AG04450 (cell line): ENCODE measurements around the gene MACO1. TPM values are rescaled to one million over a fixed set of nuclear protein-coding genes. Genes with fewer than 3 reads are reported as not detected.

Source experiments
- CTCF ChIA-PET: fragments of 300-600, 350-600 bp; formaldehyde crosslinking; extraction: SDS; loops from one replicate; lab custom pipeline; 2022; ENCODE audit warnings: antibody characterized with exemption, inconsistent platforms; lab: Charles Lee
- POLR2A ChIA-PET: fragments of 350-600 bp; formaldehyde crosslinking; extraction: SDS; loops from one replicate; lab custom pipeline; 2021; ENCODE audit warnings: antibody characterized with exemption, inconsistent platforms; lab: Yijun Ruan, JAX
- DNase-seq: peaks from one replicate; pipeline ENCODE4 v3.0.0-alpha.2; 2011; ENCODE audit warnings: low read depth, low spot score
- H3K27ac ChIP-seq: one replicate; pipeline ENCODE4 v1.5.1; 2012; ENCODE audit warnings: low read depth, low read length, control low read depth
- H3K27me3 ChIP-seq: one replicate; pipeline ENCODE4 v1.6.0; 2012; ENCODE audit warnings: low read length; ENCODE audit not compliant: control insufficient read depth, insufficient read depth
- H3K4me3 ChIP-seq: 2 replicates; pipeline ENCODE4 v1.5.1; 2011; ENCODE audit warnings: mild to moderate bottlenecking, low read depth, low read length, control low read depth
- H3K9me3 ChIP-seq: 2 replicates; pipeline ENCODE4 v1.5.1; 2012; ENCODE audit warnings: low read length; ENCODE audit not compliant: control insufficient read depth, insufficient read depth
- polyA plus RNA-seq: library from polyadenylated mRNA; depleted of rRNA; stranded (reverse); fragments of >200 nt; gene quantifications from 2 replicates; pipeline ENCODE4 v1.2.3, GENCODE V29; 2011
- TF ChIP-seq, protein P1 (sequence below): IDR thresholded peaks from 2 replicates; pipeline ENCODE4 v1.5.1; 2011; ENCODE audit warnings: low read depth, low read length, control low read depth, inconsistent platforms

MACO1 gene
- polyA plus RNA-seq, 1 experiment, result 16.7 TPM

- DNase-seq, result no peak
- Histone ChIP-seq H3K27me3 (no peaks in the 10 kb centered on the region), H3K27ac (no peak overlapping the region), H3K4me3 (no peak overlapping the region), H3K9me3 (no peaks in the 10 kb centered on the region)
- CTCF ChIA-PET, result interaction anchor here (0.6 to 3.2 kb wide), 18 partner anchors 9 to 312 kb away, joined by 3 to 15 read pairs (median 4); no protein-coding TSS in a partner anchor
- POLR2A ChIA-PET, result no interaction called here
- TF ChIP-seq, protein P1, sequence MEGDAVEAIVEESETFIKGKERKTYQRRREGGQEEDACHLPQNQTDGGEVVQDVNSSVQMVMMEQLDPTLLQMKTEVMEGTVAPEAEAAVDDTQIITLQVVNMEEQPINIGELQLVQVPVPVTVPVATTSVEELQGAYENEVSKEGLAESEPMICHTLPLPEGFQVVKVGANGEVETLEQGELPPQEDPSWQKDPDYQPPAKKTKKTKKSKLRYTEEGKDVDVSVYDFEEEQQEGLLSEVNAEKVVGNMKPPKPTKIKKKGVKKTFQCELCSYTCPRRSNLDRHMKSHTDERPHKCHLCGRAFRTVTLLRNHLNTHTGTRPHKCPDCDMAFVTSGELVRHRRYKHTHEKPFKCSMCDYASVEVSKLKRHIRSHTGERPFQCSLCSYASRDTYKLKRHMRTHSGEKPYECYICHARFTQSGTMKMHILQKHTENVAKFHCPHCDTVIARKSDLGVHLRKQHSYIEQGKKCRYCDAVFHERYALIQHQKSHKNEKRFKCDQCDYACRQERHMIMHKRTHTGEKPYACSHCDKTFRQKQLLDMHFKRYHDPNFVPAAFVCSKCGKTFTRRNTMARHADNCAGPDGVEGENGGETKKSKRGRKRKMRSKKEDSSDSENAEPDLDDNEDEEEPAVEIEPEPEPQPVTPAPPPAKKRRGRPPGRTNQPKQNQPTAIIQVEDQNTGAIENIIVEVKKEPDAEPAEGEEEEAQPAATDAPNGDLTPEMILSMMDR, result peak; percentile 46
Observed at GRCh38 chr1:25487628-25488027, 56.9 kb downstream of the MACO1 start.

GRCh38 chr1:25492323-25492722 lies 61.6 kb downstream of the MACO1 start:
- TF ChIP-seq, protein P1, result 0 out of 2 replicates have a peak, but pooled peaks have one; percentile 3
- Histone ChIP-seq H3K27me3 (no peaks in the 10 kb centered on the region), H3K4me3 (no peak overlapping the region), H3K9me3 (no peaks in the 10 kb centered on the region), H3K27ac (no peak overlapping the region)
- CTCF ChIA-PET, result interaction anchor here (1.9 kb wide), 1 partner anchor 28 kb away, joined by 6 read pairs; no protein-coding TSS in a partner anchor
- POLR2A ChIA-PET, result no interaction called here
- DNase-seq, result no peak

- H3K9me3 ChIP-seq, result no peaks in the 10 kb centered on the region
- H3K4me3 ChIP-seq, result no peak overlapping the region
- no peak for DNase-seq
- POLR2A ChIA-PET, result interaction anchor here (0.6 kb wide), 1 partner anchor 40 kb away, joined by 3 read pairs; no protein-coding TSS in a partner anchor
- H3K27me3 ChIP-seq, result no peaks in the 10 kb centered on the region
- CTCF ChIA-PET, result no interaction called here
- TF ChIP-seq, protein P1, result no peak
- H3K27ac ChIP-seq, result no peak overlapping the region
Observed at GRCh38 chr1:25494952-25495351, 64.3 kb downstream of the MACO1 start.

DNA sequence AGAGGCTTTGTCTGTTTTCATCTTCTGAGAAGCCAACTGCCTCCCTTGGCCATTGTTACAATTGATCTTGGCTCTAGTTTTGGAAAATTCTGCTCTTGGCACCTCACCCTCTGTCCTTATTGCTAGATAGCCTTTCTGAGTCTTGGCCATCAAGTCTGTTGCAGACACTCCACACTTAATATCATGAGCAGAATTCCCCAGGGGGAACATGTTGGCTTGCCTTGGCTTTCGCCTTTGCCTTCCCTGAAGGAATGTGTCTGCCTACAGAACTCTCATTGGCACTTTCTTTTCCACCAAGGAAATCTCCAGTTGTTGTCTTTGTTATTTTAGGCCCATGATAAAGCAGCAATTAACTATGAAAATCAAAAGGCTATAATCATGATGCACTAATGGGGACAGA lies 70.0 kb downstream of the MACO1 start:
- POLR2A ChIA-PET, result interaction anchor here (0.7 to 1.0 kb wide), 4 partner anchors 20 to 50 kb away, joined by 3 to 5 read pairs (median 4); no protein-coding TSS in a partner anchor

More for the DNA sequence above, 70.0 kb downstream of the MACO1 start:
- no peak for DNase-seq
- H3K27me3 ChIP-seq, result no peaks in the 10 kb centered on the region
- H3K27ac ChIP-seq, result peak overlapping the region; percentile 53
- TF ChIP-seq, protein P1, result no peak
- H3K9me3 ChIP-seq, result no peaks in the 10 kb centered on the region
- H3K4me3 ChIP-seq, result no peak overlapping the region
- CTCF ChIA-PET, result interaction anchor here (0.6 to 1.5 kb wide), 3 partner anchors 20 to 396 kb away, joined by 3 read pairs; no protein-coding TSS in a partner anchor
